ENCODE results near the gene CLIP3.
A peak's percentile ranks its signal among the peaks of the same experiment; 100 is the strongest.
"Not testable (repeated sequence)": the region's sequence is repeated elsewhere in the genome, so short reads cannot be mapped to it uniquely, and the experiment has no call there.

The CLIP3 gene, protein sequence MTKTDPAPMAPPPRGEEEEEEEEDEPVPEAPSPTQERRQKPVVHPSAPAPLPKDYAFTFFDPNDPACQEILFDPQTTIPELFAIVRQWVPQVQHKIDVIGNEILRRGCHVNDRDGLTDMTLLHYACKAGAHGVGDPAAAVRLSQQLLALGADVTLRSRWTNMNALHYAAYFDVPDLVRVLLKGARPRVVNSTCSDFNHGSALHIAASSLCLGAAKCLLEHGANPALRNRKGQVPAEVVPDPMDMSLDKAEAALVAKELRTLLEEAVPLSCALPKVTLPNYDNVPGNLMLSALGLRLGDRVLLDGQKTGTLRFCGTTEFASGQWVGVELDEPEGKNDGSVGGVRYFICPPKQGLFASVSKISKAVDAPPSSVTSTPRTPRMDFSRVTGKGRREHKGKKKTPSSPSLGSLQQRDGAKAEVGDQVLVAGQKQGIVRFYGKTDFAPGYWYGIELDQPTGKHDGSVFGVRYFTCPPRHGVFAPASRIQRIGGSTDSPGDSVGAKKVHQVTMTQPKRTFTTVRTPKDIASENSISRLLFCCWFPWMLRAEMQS

DNA sequence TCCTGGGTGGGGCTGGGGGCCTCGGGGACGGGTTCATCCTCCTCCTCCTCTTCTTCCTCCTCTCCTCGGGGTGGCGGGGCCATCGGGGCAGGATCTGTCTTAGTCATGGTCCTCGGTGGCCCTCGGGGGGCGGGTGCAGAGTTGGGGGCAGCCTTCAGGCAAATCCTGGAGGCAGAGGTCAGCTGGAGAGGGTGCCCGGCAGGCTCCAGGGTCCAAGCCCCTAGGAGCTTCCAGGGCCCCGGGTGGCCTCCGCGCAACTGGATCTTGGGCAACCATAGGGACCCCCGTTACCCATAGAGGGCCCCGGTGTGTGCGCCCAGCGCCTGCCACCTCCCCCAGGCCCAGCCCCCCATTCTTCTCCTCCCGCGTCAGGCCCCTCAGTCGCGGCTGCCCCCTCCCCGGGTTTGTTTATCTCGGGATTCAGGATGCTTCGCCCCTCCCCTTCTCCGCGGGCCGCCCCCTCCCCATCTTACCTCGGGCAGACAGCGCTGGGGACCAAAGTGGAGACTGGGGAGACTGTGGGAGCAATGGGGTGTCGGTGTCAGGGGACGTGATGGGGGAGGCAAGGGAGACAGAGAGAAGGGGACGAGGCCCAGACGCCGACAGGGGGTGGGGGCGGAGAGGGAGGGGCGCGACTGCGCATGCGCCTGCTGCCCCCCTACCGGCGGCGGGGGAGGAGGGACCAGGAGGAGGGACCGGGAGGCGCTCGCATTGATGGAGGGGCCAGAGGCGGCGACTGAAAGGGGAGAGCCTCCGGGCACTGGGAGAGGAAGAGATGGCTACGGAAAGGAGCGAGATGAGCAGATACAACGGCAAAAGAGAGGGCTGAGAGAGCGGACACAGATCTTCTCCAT lies at the start of gene CLIP3:
Gene CLIP3 (minus strand): TSS at position 623 of the 854 bp plus-strand sequence. CDS start 516 bp downstream, at position 107.
- peak; percentile 27 for DNase-seq

DNA sequence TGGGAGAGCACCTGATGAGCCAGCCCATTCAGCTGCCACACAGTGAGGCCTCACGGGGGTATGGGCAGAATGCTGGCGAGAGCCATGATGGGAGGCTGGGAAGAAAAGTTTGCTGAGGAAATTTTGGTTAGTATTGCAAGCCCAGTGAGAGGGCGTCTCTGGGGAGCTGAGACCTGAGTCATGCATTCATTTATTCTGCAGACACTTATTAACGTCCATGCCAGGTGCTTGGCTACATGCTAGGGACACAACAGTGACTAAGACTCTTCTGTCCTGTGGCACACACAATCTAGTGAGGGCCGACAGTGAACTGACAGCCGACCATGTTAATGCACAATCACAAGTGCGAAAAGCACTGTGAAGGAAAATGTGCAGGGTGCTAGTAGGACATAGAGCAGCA lies 49.2 kb upstream of the CLIP3 start:
- no peak for DNase-seq

DNA sequence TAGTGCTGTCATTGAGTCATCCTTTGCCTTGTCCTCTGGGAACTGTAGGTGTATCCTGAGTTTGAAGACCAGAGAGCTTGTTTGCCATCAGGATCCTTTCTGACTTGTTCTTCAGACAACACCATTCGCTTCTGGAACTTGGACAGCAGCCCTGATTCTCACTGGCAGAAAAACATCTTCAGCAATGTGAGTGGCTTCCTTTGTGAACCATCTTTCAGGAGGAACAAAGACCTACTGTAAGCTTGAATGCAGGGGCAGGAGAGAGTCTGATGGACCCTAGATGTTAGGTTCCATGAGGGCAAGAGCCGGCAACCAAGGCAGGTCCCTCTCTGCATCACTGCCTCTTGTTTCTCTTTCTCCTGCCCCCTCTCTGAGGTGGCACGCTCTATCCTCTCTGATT lies 48.7 kb upstream of the CLIP3 start:
- DNase-seq, result no peak

DNA sequence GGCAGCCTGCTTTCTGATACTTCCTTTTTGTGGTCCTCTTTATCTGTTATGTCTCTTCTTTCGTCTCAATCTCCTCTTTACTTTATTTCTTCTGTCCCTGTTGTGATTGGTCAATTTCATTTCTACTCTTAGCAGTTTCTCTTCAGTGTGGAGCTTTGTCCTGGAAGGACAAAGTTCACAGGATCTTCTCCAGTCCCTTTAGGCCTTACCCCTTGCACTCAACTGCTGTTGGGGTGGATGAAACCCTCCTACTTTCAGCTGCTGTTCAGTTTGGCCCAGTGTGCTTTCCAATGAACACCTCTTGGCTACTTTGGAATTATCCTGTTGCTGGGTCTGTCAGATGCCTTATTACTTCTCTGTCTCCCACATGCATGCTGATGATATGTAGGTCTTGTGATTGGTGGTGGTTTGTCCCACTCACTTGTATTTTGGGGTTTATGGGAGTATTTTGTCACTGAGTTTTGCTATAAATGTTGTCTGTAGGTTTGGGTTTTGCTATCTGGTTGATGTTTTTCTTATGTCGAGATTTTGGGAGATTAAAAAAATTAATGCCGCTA lies 46.8 kb upstream of the CLIP3 start:
- DNase-seq, result no peak

DNA sequence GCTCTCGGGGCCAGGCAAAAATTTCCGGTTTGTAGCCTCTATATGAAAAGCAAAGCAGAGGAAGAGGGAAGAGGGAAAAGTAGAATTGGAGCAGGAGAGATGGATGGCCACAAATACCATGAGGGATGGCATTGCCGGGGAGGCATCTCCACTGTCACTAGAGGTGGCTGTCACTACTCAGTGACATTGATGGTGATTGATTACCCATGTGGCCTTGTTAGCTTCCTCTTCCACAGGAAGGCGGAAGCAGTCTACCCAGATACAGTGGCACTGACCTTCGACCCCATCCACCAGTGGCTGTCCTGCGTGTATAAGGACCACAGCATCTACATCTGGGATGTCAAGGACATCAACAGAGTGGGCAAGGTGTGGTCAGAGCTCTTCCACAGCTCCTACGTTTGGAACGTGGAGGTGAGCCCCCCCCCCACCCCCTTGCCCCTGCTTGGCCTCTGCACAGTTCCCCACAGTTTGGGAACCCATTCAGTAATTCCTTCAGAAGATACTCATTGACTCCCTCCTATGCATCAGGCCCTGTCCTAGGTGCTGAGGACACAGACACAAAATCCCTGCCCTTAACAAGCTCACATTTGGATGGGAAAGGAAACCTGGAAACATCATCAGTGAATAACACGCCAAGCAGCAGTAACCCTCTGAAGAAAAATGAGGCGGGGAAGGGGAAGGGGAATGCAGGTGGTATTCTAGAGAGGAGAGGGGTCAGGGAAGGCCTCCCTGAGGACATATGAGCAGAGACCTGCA lies 40.6 kb upstream of the CLIP3 start:
- no peak for DNase-seq

DNA sequence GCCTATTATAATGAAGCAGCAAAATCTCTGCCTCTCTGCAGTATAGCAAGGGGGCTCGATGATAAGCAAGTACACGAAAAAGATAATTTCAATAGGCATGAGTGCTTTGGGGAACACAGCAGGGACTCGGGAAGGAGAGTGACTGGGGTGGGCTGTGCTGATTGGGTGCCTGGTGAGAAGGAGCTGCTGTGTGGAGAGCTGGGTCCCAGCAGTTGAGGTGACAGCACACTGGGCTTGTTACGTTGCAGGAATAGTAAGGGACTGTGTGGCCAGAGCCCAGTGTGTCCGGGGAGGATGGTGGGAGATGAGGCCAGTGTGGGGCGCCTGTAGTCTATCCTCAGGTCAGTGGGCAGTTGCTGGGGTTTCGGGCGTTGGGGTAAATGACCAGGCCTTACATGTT lies 39.4 kb upstream of the CLIP3 start:
- no peak for DNase-seq

DNA sequence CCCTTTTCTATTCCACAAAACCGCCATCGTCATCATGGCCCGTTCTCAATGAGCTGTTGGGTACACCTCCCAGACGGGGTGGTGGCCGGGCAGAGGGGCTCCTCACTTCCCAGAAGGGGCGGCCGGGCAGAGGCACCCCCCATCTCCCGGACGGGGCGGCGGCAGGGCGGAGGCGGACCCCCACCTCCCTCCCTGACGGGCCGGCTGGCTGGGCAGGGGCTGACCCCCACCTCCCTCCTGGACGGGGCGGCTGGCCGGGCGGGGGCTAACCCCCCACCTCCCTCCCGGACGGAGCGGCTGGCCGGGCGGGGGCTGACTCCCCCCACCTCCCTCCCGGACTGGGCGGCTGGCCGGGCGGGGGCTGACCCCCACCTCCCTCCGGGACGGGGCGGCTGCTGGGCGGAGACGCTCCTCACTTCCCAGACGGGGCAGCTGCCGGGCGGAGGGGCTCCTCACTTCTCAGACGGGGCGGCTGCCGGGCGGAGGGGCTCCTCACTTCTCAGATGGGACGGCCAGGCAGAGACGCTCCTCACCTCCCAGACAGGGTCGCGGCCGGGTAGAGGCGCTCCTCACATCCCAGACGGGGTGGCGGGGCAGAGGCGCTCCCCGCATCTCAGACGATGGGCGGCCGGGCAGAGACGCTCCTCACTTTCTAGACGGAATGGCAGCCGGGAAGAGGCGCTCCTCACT lies 36.3 kb upstream of the CLIP3 start:
- not testable (repeated sequence) for DNase-seq

DNA sequence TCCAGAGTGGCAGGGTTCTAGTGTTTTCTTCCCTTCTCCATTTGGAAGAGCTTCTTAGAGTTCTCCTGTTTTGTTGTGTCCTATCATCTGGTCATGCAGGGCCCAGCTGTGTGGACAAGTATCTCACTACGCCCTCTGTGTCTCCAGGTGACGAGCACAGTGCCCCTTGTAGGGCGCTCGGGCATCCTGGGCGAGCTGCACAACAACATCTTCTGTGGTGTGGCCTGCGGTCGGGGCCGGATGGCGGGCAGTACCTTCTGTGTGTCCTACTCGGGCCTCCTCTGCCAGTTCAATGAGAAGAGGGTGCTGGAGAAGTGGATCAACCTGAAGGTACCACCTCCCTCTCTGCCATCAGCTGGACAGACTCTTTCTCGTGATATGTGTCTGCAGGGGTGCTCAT lies 35.0 kb upstream of the CLIP3 start:
- DNase-seq, result no peak

DNA sequence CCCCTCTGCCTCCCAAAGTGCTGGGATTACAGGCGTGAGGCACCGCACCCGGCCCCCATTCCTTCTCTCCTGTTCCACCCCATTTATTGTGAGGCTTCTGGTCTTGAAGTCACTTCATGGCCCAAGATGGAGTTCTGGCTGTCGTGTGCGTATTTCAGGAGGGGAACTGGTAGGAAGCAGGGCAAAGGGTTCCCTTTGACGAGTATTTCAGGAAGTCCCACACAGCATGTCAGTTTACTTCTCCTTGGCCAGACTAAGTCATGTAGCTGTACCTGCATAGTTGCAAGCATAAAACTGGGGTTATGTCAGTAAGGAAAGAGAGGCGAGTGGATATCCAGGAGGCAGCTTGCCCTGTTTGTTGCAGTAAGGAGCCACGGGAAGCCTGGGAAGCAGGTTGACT lies 32.2 kb upstream of the CLIP3 start:
- no peak for DNase-seq

DNA sequence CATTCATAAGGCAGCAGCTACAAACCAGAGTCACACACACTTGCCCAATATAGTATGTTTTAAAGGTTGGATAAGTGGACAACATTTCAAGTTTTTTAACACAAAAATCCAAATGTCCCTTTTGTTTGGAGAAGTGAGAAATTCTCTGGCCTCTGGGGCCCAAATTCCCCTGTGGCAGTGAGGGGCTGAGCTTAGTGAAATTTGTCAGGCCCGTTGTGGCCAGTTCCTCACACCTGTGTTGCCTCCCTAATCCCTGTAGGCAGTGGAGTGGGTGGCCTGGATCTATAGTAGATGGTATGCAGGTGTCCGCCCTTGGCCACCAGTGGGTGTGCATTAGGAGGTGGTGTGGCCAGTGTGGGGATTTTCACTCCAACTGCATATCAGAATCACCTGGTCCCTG lies 28.7 kb upstream of the CLIP3 start:
- DNase-seq, result no peak

DNA sequence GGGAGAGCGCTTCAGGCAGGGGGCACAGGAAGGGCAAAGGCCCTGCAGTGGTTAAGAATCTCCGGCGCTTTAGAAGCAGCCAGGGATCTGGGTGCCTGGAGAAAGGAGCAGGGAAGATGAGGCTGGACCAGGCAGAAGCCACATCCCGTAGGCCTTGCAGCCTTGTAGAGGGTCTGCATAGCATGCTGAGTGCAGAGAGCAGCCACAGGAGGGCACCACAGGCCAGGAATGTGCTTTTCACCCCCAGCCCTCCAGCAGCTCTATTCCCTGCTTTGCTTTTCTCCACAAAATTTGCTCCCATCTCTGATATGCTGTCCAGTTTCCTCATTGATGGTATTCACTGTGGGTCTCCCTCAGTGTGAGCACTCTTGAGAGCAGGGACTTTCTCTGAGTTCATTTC lies 27.8 kb upstream of the CLIP3 start:
- peak; percentile 35 for DNase-seq

DNA sequence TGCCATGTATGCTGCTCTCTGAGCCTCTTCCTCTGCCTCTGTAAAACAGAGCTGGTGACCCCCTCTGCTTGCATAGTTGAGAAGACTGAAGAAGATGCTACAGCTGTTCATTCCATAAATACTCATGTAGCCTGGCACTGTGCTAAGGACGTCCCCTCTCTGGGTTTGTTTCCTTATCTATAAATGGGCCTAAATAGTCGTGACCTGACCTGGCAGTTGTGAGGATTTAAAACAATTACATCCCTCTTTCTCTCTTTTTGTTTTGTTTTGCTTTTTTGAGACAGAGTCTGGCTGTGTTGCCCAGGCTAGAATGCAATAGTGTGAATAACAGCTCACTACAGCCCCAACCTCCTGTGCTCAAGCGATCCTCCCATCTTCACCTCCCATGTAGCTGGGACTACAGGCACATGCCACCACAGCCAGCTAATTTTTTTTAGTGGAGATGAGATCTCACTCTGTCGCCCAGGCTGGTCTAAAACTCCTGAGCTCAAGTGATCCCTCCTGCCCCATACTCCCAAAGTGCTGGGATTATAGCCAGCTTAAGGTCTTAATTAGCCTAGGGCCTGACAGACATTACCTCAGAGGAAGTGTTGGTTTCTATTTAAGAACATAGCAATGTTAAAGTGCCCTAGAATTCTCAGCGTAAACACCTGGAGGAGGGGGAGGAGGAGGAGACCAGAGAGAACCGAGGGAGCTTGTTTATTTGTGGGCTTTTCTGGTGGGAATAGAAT lies 26.7 kb upstream of the CLIP3 start:
- peak; percentile 39 for DNase-seq

DNA sequence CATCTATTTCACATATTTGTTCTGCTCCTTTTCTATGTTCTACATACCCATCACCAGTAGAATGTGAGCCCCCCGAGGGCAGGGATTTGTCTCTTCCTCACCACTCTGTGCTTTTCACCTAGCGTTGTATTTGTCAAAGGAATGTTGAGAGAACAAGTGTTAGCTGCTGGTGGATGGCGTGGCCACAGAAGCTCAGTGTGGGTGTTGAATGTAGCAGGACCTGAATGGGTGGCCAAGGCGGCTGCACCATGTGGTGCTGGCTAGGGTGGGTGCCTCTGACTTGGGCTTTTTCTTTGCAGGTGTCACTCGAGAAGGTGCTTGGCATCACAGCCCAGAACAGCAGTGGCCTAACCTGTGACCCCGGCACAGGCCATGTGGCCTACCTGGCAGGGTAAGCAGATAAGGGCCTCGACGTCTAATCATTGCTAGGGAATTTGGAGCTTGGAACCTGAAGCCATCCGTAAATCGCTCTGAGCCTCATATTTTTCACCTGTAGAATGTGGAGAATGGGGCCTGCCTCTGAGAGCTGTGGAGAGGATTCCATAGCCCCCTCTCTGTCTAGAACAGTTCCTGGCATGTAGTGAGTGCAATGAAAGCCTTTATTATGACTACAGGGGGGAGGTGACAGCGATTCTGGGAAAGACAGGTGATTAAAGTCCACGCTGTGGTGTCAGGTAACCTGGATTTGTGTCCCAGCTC lies 26.0 kb upstream of the CLIP3 start:
- peak; percentile 41 for DNase-seq

DNA sequence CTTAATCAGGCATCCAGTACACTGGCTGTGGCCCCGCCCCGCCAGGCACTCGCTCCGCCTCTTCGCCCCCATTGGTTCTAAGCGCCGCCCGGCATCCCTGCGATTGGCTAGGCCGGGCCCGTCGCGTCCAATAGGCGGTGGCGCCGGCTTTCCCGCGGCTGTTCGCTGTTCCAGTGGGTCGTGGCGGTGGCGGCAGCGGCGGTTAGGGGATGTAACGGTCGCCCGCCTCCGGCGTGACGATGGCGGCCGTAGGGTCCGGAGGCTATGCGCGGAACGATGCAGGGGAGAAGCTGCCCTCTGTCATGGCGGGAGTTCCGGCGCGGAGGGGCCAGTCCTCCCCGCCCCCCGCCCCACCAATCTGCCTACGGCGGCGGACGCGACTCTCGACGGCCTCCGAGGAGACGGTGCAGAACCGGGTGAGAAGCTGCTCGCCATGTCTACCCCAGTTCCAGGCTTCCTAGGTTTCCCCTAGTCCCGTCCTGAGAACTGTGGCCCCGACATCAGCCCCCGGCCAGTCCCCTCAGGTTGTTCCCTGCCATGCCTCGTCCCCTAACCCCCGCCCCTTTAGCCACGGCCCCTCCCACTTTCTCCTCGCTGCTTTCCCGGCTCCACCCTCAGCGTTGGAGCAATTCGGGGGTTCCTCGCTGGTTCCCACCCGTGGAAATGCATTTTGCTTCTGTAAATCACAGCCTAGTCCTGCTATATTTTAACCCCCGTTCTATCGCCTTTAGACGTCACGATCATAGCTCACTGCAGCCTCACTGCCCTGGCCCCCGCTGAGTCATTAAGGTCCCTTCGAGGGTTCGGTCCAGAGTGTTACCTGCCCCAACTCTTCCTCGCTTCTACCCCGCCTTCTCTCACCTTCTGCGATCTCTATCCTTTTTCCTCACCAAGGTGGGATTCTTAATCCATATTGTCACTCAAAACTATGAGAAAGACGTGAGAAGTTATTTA lies 22.3 kb upstream of the CLIP3 start, which contains the start of gene WDR62:
Gene WDR62 (plus strand): TSS at position 165 of the 954 bp plus-strand sequence. CDS start 75 bp downstream, at position 240.
- DNase-seq, result peak; percentile 95

DNA sequence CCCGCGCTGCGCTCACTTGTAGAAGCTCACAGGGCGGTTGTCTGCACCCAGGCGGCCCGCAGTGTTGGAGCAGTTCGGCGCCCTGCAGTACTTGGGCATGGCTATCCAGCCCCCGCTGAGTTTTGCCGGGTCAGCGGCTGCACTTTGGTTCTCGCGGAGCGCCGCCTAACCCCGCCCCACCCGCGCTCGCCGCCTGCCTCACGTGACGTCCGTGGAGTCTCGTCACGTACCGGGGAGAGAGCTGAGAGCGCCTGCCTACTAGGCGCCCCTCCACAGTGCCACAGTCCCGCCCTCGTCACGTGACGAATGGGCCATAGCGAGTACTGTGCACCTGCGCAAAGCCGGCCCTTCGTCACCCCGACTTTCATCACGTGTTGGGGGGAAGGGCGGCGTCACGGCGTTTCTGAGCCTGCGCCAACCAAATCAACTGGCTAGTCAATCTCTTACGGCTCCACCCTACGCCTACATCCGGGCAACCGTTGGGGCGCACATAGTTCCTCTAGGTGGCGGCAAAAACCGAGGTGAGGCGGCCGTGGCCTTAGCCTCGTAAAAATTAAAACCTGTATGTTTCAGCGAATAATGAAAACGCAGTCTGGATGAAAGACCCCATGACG lies 21.6 kb upstream of the CLIP3 start, which contains the start of gene THAP8:
Gene THAP8 (minus strand): TSS at position 167 of the 614 bp plus-strand sequence. CDS start 68 bp downstream, at position 99.
- peak; percentile 98 for DNase-seq

DNA sequence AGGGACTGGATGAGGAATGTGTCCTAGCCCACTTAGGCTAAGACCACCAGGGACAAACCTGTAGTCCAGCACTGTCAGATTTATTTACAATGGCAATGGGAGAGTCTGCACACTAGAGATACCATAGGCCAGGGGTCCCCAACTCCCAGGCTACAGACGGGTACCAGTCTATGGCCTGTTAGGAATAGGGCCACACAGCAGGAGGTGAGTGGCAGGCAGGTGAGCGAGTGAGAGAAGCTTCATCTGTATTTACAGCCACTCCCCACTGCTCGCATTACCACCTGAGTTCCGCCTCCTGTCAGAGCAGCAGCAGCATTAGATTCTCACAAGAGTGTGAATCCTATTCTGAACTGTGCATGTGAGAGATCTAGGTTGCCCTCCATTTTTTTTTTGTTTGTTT lies 19.0 kb upstream of the CLIP3 start:
- DNase-seq, result peak; percentile 67

DNA sequence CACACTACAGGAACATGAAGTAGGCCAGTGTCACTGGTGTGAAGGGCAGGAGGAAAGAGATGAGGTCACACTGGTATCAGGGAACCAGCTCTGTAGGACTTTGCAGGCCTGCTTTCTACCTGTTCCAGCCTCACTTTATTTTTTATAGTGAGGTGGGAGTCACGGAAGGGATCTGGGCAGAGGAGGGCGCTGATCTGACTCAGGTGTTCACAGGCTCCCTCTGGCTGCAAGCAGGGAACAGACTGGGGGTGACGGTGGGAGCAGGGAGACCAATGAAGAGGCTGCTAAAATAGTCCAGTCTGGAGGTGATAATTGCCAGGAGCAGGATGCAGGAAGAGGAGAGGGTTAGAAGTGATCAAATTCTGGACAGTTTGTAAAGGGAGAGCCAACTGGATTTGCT lies 18.6 kb upstream of the CLIP3 start:
- no peak for DNase-seq

DNA sequence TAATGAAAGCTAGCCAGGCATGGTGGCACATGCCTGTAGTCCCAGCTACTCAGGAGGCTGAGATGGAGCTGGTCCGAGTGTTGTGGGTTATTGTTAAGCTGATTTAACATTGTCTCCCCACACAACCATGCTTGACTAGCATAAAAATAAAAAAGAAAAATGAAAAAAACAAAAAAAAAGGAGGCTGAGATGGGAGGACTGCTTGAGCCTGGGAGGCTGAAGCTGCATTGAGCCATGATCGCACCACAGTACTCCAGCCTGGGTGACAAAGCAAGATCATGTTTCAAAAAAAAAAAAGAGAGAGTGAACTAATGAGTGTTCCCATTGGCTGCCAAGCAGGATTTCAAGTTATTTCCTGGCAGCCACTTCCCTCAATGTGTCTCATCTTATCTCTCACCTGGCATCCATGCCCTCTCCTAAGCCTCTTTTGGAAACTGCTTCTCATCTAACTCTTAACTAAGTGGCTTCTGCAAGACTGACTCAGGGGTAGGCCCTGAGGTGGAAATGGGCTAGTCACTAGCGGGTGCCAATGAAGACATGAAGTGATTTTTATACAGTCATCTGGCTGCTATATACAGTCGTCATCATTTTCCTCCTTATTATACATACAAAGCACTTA lies 16.5 kb upstream of the CLIP3 start:
- peak; percentile 91 for DNase-seq
